BE2C (cell line): ENCODE data around the gene TNN.
A peak's percentile ranks its signal among the peaks of the same experiment; 100 is the strongest.

ENCODE experiments used
- DNase-seq: peaks from one replicate; pipeline ENCODE4 v3.0.0-alpha.2; 2020
- H3K27me3 ChIP-seq: fragments of 250-450 bp; sonication (Bioruptor Pico); 2 replicates; pipeline ENCODE4 v1.5.1; 2020; ENCODE audit warnings: mild to moderate bottlenecking
- H3K36me3 ChIP-seq: fragments of 250-450 bp; sonication (Bioruptor Pico); 2 replicates; pipeline ENCODE4 v1.5.1; 2020; ENCODE audit warnings: mild to moderate bottlenecking
- H3K4me1 ChIP-seq: fragments of 250-450 bp; sonication (Bioruptor Pico); 2 replicates; pipeline ENCODE4 v1.5.1; 2020
- H3K4me3 ChIP-seq: 2 replicates; pipeline ENCODE4 v1.5.1; 2011; ENCODE audit warnings: low read depth, low read length
- H3K9me3 ChIP-seq: fragments of 250-450 bp; sonication (Bioruptor Pico); 2 replicates; pipeline ENCODE4 v1.5.1; 2020
- CTCF ChIP-seq: IDR thresholded peaks from 2 replicates; pipeline ENCODE4 v1.5.1; 2012; ENCODE audit warnings: mild to moderate bottlenecking, low read depth, low read length

Gene TNN

GRCh38 chr1:175138579-175138978, 70.9 kb downstream of the TNN start:
- Histone ChIP-seq H3K9me3 (no peaks in the 10 kb centered on the region), H3K4me3 (no peak overlapping the region), H3K4me1 (no peaks in the 10 kb centered on the region), H3K27me3 (no peaks in the 10 kb centered on the region; the same call in 1 of the 2 replicates), H3K36me3 (no peaks in the 10 kb centered on the region)
- TF ChIP-seq CTCF: no peak
- DNase-seq: no peak

GRCh38 chr1:175145899-175146528, 78.4 kb downstream of the TNN start:
- Histone ChIP-seq H3K27me3 (peaks cover 9% of the 10 kb centered on the region), H3K36me3 (no peaks in the 10 kb centered on the region), H3K4me1 (no peaks in the 10 kb centered on the region), H3K9me3 (no peaks in the 10 kb centered on the region), H3K4me3 (no peak overlapping the region)
- TF ChIP-seq CTCF: no peak
- DNase-seq: no peak

GRCh38 chr1:175146529-175147213, 79.0 kb downstream of the TNN start:
- H3K4me3 ChIP-seq: no peak overlapping the region
- no peaks in the 10 kb centered on the region for H3K36me3 ChIP-seq
- peak; percentile 95 for TF ChIP-seq CTCF
- peak; percentile 82 for DNase-seq
- H3K27me3 ChIP-seq: peaks cover 12% of the 10 kb centered on the region
- H3K9me3 ChIP-seq: no peaks in the 10 kb centered on the region
- H3K4me1 ChIP-seq: no peaks in the 10 kb centered on the region

- Histone ChIP-seq H3K4me1 (no peaks in the 10 kb centered on the region), H3K4me3 (no peak overlapping the region), H3K9me3 (no peaks in the 10 kb centered on the region), H3K36me3 (no peaks in the 10 kb centered on the region), H3K27me3 (peaks cover 18% of the 10 kb centered on the region)
- no peak for DNase-seq
- TF ChIP-seq CTCF: no peak
Observed at GRCh38 chr1:175147569-175147968, 79.9 kb downstream of the TNN start.

- DNase-seq: no peak
- TF ChIP-seq CTCF: no peak
- Histone ChIP-seq H3K9me3 (no peaks in the 10 kb centered on the region), H3K27me3 (peaks cover 23% of the 10 kb centered on the region), H3K36me3 (no peaks in the 10 kb centered on the region), H3K4me1 (no peaks in the 10 kb centered on the region), H3K4me3 (no peak overlapping the region)
Observed at GRCh38 chr1:175148068-175148467, 80.4 kb downstream of the TNN start.

GRCh38 chr1:175150596-175151319, 83.1 kb downstream of the TNN start:
- Histone ChIP-seq H3K27me3 (peaks cover 32% of the 10 kb centered on the region), H3K4me1 (no peaks in the 10 kb centered on the region), H3K4me3 (no peak overlapping the region), H3K36me3 (no peaks in the 10 kb centered on the region), H3K9me3 (no peaks in the 10 kb centered on the region)
- DNase-seq: no peak
- no peak for TF ChIP-seq CTCF
